OCI-LY7 (cell line): ENCODE data around the gene TFEB. TPM values are rescaled to one million over a fixed set of nuclear protein-coding genes. Genes with fewer than 3 reads are reported as not detected.
A peak's percentile ranks its signal among the peaks of the same experiment; 100 is the strongest.

Source experiments
- BruUV-seq: library from RNA; stranded (reverse); fragments of 400-500 nt; replicated peaks from 2 replicates; lab custom pipeline; 2021; lab: Mats Ljungman, UMichigan
- CTCF ChIA-PET: fragments of 300-600 bp; sonication (Branson Sonifier 250); formaldehyde crosslinking; loops from one replicate; lab custom pipeline; 2022; ENCODE audit warnings: antibody characterized with exemption; ENCODE audit not compliant: unreplicated experiment; lab: Charles Lee
- POLR2A ChIA-PET: fragments of 300-600 bp; sonication (Branson Sonifier 250); formaldehyde crosslinking; loops from one replicate; lab custom pipeline; 2022; ENCODE audit warnings: antibody characterized with exemption; lab: Charles Lee
- DNase-seq: peaks from one replicate; pipeline ENCODE4 v3.0.0-alpha.2; 2015; ENCODE audit warnings: low spot score
- H2AFZ ChIP-seq: fragments of 200-600 bp; sonication (generic), shearing (Covaris generic); 2 replicates; pipeline ENCODE4 v1.6.1; 2014; ENCODE audit warnings: mild to moderate bottlenecking, antibody characterized with exemption, low read length, moderate library complexity
- H3K27ac ChIP-seq: fragments of 200-600 bp; sonication (generic); 2 replicates; pipeline ENCODE4 v1.5.1; 2014; ENCODE audit warnings: mixed run types, low read depth, mild to moderate bottlenecking, moderate library complexity, low read length, inconsistent platforms; ENCODE audit not compliant: poor library complexity, severe bottlenecking
- H3K36me3 ChIP-seq: fragments of 200-600 bp; sonication (generic); 2 replicates; pipeline ENCODE4 v1.6.1; 2014; ENCODE audit warnings: mild to moderate bottlenecking, antibody characterized with exemption, low read length, moderate library complexity, mixed read lengths; ENCODE audit not compliant: insufficient read depth
- H3K4me1 ChIP-seq: fragments of 200-600 bp; sonication (generic); 2 replicates; pipeline ENCODE4 v1.5.1; 2014; ENCODE audit warnings: mild to moderate bottlenecking, low read length; ENCODE audit not compliant: insufficient read depth, poor library complexity, severe bottlenecking
- H3K4me2 ChIP-seq: fragments of 200-600 bp; sonication (generic); 2 replicates; pipeline ENCODE4 v1.6.1; 2014; ENCODE audit warnings: mild to moderate bottlenecking, low read length
- H3K4me3 ChIP-seq: fragments of 200-600 bp; sonication (generic); 2 replicates; pipeline ENCODE4 v1.5.1; 2014; ENCODE audit warnings: mild to moderate bottlenecking, low read depth, low read length; ENCODE audit not compliant: poor library complexity, severe bottlenecking
- H3K79me2 ChIP-seq: fragments of 200-600 bp; sonication (generic); 2 replicates; pipeline ENCODE4 v1.6.1; 2016; ENCODE audit warnings: low read depth, mild to moderate bottlenecking, low read length, moderate library complexity, mixed read lengths; ENCODE audit not compliant: insufficient read depth
- H3K9me2 ChIP-seq: fragments of 200-600 bp; sonication (generic); 2 replicates; pipeline ENCODE4 v1.6.1; 2016; ENCODE audit warnings: mild to moderate bottlenecking, low read length, mixed read lengths; ENCODE audit not compliant: insufficient read depth
- H3K9me3 ChIP-seq: fragments of 200-600 bp; sonication (generic); 2 replicates; pipeline ENCODE4 v1.6.1; 2014; ENCODE audit warnings: mild to moderate bottlenecking, mixed run types, low read length, mixed read lengths
- H4K20me1 ChIP-seq: fragments of 200-600 bp; sonication (generic); 2 replicates; pipeline ENCODE4 v1.6.1; 2014; ENCODE audit warnings: mild to moderate bottlenecking, antibody characterized with exemption, low read length, moderate library complexity, mixed read lengths; ENCODE audit not compliant: insufficient read depth
- CTCF ChIP-seq: fragments of 200-600 bp; sonication (generic); conservative IDR thresholded peaks from 2 replicates; pipeline ENCODE4 v1.5.1; 2014; ENCODE audit warnings: mild to moderate bottlenecking, antibody characterized with exemption, low read length, moderate library complexity, mixed read lengths
- EZH2phosphoT487 ChIP-seq: fragments of 200-600 bp; sonication (generic); IDR thresholded peaks from 2 replicates; pipeline ENCODE4 v1.6.1; 2018; ENCODE audit warnings: low read depth, borderline replicate concordance, mild to moderate bottlenecking, mixed run types, antibody characterized with exemption, low read length, moderate library complexity, mixed read lengths
- intact Hi-C: fragments of 100-400 bp; cut with micrococcal nuclease; formaldehyde crosslinking; loops from one replicate; pipeline ENCODE4 v1.10.0; 2022; ENCODE audit not compliant: unreplicated experiment
- total RNA-seq, 2 experiments: library from RNA; depleted of rRNA in 1 of 2; stranded (reverse); fragments of >200 nt in 1 of 2; shearing (Covaris generic) in 1 of 2; gene quantifications; 2 replicates each; pipeline ENCODE4 v1.2.3, GENCODE V29; 2014 to 2022

TFEB gene
- total RNA-seq, 2 experiments from 2014 or later: 36.8 to 60.0 TPM

DNA sequence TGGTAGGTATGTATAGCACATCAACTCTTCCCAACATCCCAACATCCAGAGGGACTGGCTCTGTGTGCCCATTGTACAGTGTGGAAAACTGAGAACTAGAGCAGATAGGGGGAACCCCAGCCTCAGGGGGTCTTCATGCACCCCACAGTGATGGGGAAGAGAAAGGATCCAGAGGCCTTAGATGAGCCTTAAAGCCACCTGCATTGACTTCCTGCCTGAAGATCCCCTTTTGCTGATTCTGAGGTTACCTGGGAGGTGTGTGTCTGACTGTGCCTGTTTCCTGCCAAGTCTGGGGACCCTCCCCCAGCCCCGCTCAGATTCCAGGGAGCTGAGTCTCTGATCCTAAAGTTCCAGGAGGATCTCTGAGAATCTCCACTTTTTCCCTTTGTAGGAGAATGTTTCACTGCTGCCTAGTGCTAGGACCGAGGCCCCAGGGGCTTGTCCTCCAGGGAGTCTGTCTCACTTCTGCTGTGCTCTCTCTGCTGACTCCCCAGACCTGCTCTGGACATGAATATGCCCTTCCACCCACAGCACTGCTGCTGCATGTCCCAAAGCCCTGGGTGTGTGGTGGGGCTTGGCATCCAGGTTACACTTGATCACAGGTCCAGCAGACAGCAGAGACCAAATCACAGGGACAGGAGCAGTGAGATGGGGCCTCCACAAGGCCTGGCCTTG lies 24.6 kb upstream of the TFEB start:
- POLR2A ChIA-PET: interaction anchor here (0.5 kb wide), 1 partner anchor 24 kb away, joined by 3 read pairs; no protein-coding TSS in a partner anchor
- intact Hi-C loops: no loop called here
- BruUV-seq: no TSS peak

GRCh38 chr6:41759106-41759904 lies 23.9 kb upstream of the TFEB start:
- POLR2A ChIA-PET: interaction anchor here (0.5 kb wide), 1 partner anchor 24 kb away, joined by 3 read pairs; no protein-coding TSS in a partner anchor
- BruUV-seq: no TSS peak
- H3K4me1 ChIP-seq: peaks cover 11% of the 10 kb centered on the region
- H4K20me1 ChIP-seq: no peaks in the 10 kb centered on the region
- H3K36me3 ChIP-seq: no peaks in the 10 kb centered on the region
- H3K9me2 ChIP-seq: no peaks in the 10 kb centered on the region
- CTCF ChIA-PET: no interaction called here
- H3K4me2 ChIP-seq: peak overlapping the region; percentile 33; the same call in 1 of the 2 replicates
- H3K79me2 ChIP-seq: no peaks in the 10 kb centered on the region
- no peak overlapping the region for H2AFZ ChIP-seq
- no peak for DNase-seq
- no peak for TF ChIP-seq EZH2phosphoT487
- no peak for TF ChIP-seq CTCF
- no peaks in the 10 kb centered on the region for H3K9me3 ChIP-seq
- intact Hi-C loops: no loop called here
- no peak overlapping the region for H3K27ac ChIP-seq
- no peak overlapping the region for H3K4me3 ChIP-seq

More for the DNA sequence above, 24.6 kb upstream of the TFEB start:
- H3K4me1 ChIP-seq: peaks cover 11% of the 10 kb centered on the region
- peak; percentile 39 for DNase-seq
- H3K79me2 ChIP-seq: no peaks in the 10 kb centered on the region
- H3K36me3 ChIP-seq: no peaks in the 10 kb centered on the region
- TF ChIP-seq EZH2phosphoT487: no peak
- H3K9me2 ChIP-seq: no peaks in the 10 kb centered on the region
- CTCF ChIA-PET: interaction anchor here (1.0 kb wide), 1 partner anchor 10 kb away, joined by 3 read pairs; no protein-coding TSS in a partner anchor
- H3K9me3 ChIP-seq: no peaks in the 10 kb centered on the region
- H2AFZ ChIP-seq: no peak overlapping the region
- H4K20me1 ChIP-seq: no peaks in the 10 kb centered on the region
- no peak overlapping the region for H3K27ac ChIP-seq
- H3K4me3 ChIP-seq: no peak overlapping the region
- H3K4me2 ChIP-seq: peak overlapping the region; percentile 33; the same call in 1 of the 2 replicates

GRCh38 chr6:41758641-41759035 lies 23.2 kb upstream of the TFEB start:
- ChIA-PET POLR2A (no interaction called here), CTCF (no interaction called here)
- TF ChIP-seq CTCF (no peak), EZH2phosphoT487 (no peak)
- Histone ChIP-seq H3K9me3 (no peaks in the 10 kb centered on the region), H3K79me2 (no peaks in the 10 kb centered on the region), H3K36me3 (no peaks in the 10 kb centered on the region), H3K4me2 (no peak overlapping the region), H3K27ac (no peak overlapping the region), H4K20me1 (no peaks in the 10 kb centered on the region), H2AFZ (no peak overlapping the region), H3K9me2 (no peaks in the 10 kb centered on the region), H3K4me3 (no peak overlapping the region), H3K4me1 (peaks cover 11% of the 10 kb centered on the region)
- no TSS peak for BruUV-seq
- DNase-seq: no peak
- intact Hi-C loops: no loop called here
